K562 (cell line): ENCODE measurements around the gene KIF17. TPM values are rescaled to one million over a fixed set of nuclear protein-coding genes. Genes with fewer than 3 reads are reported as not detected.

Experiments
- BRF1 ChIP-seq: IDR thresholded peaks from 3 replicates; pipeline ENCODE4 v1.6.1; 2011; ENCODE audit warnings: borderline replicate concordance, mild to moderate bottlenecking; ENCODE audit not compliant: insufficient read length; ENCODE audit errors: extremely low read depth
- CBX3 ChIP-seq, 2 experiments: IDR thresholded peaks; 1 replicate in 1 of 2; 2 replicates in 1 of 2; pipeline ENCODE4 v1.6.1; 2012; ENCODE audit warnings: inconsistent platforms in 2 of 2, low read length in 2 of 2, borderline replicate concordance in 1 of 2, control low read depth in 1 of 2
- GATA2 ChIP-seq: sonication (generic); formaldehyde crosslinking; IDR thresholded peaks from 2 replicates; pipeline ENCODE4 v1.4.0; 2020; ENCODE audit warnings: mild to moderate bottlenecking, missing genetic modification reagents
- RB1 ChIP-seq: fragments of 450-650 bp; IDR thresholded peaks from 2 replicates; pipeline ENCODE4 v1.6.1; 2017; ENCODE audit warnings: low read depth, mild to moderate bottlenecking
- RBFOX2 ChIP-seq: fragments of 200-400 bp; formaldehyde crosslinking; IDR thresholded peaks from 2 replicates; pipeline ENCODE4 v1.6.1; 2017; ENCODE audit warnings: low read depth, mild to moderate bottlenecking, low read length, moderate library complexity
- SMAD2 ChIP-seq: fragments of 150-350 bp; IDR thresholded peaks from 2 replicates; pipeline ENCODE4 v1.6.1; 2014; ENCODE audit warnings: low read depth, mild to moderate bottlenecking, low read length
- STAT5A ChIP-seq: IDR thresholded peaks from 2 replicates; pipeline ENCODE4 v1.6.1; 2012; ENCODE audit warnings: low read length, inconsistent platforms, borderline replicate concordance
- TAF1 ChIP-seq: IDR thresholded peaks from 2 replicates; pipeline ENCODE4 v1.6.1; 2011; ENCODE audit warnings: mild to moderate bottlenecking, low read length, moderate library complexity; ENCODE audit not compliant: insufficient read depth, control insufficient read depth, severe bottlenecking; ENCODE audit errors: extremely low read depth
- TBL1XR1 ChIP-seq, 2 experiments: IDR thresholded peaks; 2 replicates each; pipeline ENCODE4 v1.6.1; 2012; ENCODE audit warnings: improper control_type of control experiment in 2 of 2, low read length in 2 of 2, mild to moderate bottlenecking in 1 of 2
- TCF3 ChIP-seq: sonication (generic); formaldehyde crosslinking; IDR thresholded peaks from 2 replicates; pipeline ENCODE4 v1.4.0; 2020; ENCODE audit warnings: mild to moderate bottlenecking, missing genetic modification reagents
- TCF7 ChIP-seq: sonication (generic); IDR thresholded peaks from 2 replicates; pipeline ENCODE4 v1.6.1; 2016; ENCODE audit warnings: antibody characterized with exemption, borderline replicate concordance
- ZKSCAN3 ChIP-seq: fragments of 250-450 bp; sonication (Bioruptor Pico); IDR thresholded peaks from 2 replicates; pipeline ENCODE4 v1.4.0; 2020
- ZNF146 ChIP-seq: IDR thresholded peaks from one replicate; pipeline ENCODE4 v1.6.1; 2018; ENCODE audit warnings: missing compliant biosample characterization; ENCODE audit not compliant: unreplicated experiment
- ZNF253 ChIP-seq: fragments of 250-450 bp; sonication (Bioruptor Pico); conservative IDR thresholded peaks from 2 replicates; pipeline ENCODE4 v1.6.1; 2021; ENCODE audit warnings: mild to moderate bottlenecking
- polyA plus RNA-seq, 8 experiments: library from polyadenylated mRNA; depleted of rRNA in 4 of 8; stranded (reverse) in 5 of 8; unstranded in 3 of 8; fragments of >200 nt; fragmentation: Nextera tagmentation in 2 of 8; fragmentation: Illumina TruSeq in 1 of 8; extraction: Ambion mirVana in 2 of 8; extraction: Trizol in 1 of 8; gene quantifications; 2 replicates each; pipeline versions ENCODE4 v1.2.1 to v1.2.3, GENCODE V29; 2011 to 2014; ENCODE audit warnings: inconsistent platforms in 1 of 8, missing spikeins in 1 of 8
- total RNA-seq, 7 experiments: library from RNA; depleted of rRNA in 6 of 7; stranded (reverse); fragments of >200 nt in 6 of 7; fragmentation: Illumina TruSeq in 2 of 7; extraction: Trizol in 2 of 7; gene quantifications; 2 replicates each; pipeline versions ENCODE4 v1.2.1 to v1.2.3, GENCODE V29; 2011 to 2021; ENCODE audit warnings: low replicate concordance in 1 of 7
- TF ChIP-seq, protein P1 (sequence below), 2 experiments: IDR thresholded peaks; 2 replicates each; pipeline ENCODE4 v1.6.1; 2011; ENCODE audit warnings: borderline replicate concordance in 1 of 2, control low read depth in 1 of 2, low read depth in 1 of 2, low read length in 1 of 2, mild to moderate bottlenecking in 1 of 2, mixed read lengths in 1 of 2, moderate library complexity in 1 of 2; ENCODE audit not compliant: insufficient read depth in 1 of 2, insufficient read length in 1 of 2, poor library complexity in 1 of 2, severe bottlenecking in 1 of 2; ENCODE audit errors: extremely low read depth in 1 of 2
- TF ChIP-seq, protein P2 (sequence below): fragments of 250-450 bp; sonication (Bioruptor Pico); IDR thresholded peaks from 2 replicates; pipeline ENCODE4 v1.8.0; 2021; ENCODE audit warnings: mild to moderate bottlenecking, moderate library complexity
- TF ChIP-seq, protein P3 (sequence below): sonication (generic); formaldehyde crosslinking; IDR thresholded peaks from 2 replicates; pipeline ENCODE4 v1.8.0; 2022; ENCODE audit warnings: missing genetic modification reagents, mild to moderate bottlenecking, moderate library complexity, borderline replicate concordance

Gene KIF17
- total and polyA plus RNA-seq, 9 of the 15 experiments (the other 6 are each of a cell fraction or from before 2014, with no cell fraction given), result 0.04 to 0.47 (median 0.18) TPM; not detected in 5

DNA sequence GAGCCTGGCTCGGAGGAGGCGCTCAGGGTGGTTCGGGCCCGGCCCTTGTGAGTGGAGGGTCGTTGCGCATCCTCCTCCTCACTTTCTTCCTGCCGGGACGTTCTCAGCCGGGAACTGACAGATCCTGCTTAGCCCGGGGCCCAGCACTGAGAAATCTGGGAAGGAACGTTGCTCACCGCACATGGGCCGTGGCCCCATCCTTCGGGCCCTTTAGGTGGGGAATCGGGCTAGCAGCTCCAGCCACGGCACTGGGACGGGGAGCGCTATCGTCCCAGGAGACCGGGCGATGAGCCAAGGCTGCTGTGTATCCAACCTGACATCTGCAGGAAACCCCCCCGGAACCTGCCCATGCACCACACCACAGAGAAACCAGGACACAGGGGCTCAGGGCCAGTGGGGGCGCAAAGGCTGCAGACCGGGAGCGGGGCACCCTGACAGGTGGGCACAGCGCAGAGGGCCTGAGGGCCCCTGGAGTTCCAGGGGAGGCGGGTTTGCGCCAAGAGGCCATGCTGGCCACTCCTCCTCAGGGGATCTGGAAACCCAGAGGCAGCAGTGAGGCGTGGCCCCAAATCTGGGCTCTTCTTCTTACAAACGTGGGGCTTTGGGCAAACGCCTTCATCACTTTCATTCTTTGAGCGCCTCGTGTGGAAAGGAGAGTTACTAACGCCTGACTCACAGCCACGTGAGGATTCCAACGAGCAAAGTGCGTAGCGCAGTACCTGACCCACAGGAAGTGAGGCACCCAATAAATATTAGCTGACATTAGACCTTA lies 15.0 kb upstream of the KIF17 start, which contains the start of gene SH2D5 (continued):
- no peak for TF ChIP-seq TBL1XR1 (IDR thresholded peaks at IDR 0.05; ENCODE audit: low read length in 2 of 2)
- no peak for TF ChIP-seq SMAD2
- 0 out of 2 replicates have a peak, but pooled peaks have one; percentile 11 for TF ChIP-seq TCF3 (CRISPR knock-in tag)
- peak in 1 of 2 experiments; percentile 81; a peak in 1 of 3 replicates for TF ChIP-seq CBX3 (IDR thresholded peaks at IDR 0.05; ENCODE audit: borderline replicate concordance in 1 of 2, low read length in 2 of 2)
- no peak for TF ChIP-seq BRF1
- TF ChIP-seq ZNF253 (CRISPR knock-in tag), result no peak
- peak; percentile 24; the same call in 1 of the 2 replicates for TF ChIP-seq GATA2 (CRISPR knock-in tag)
- TF ChIP-seq RBFOX2, result no peak
- TF ChIP-seq, protein P1, sequence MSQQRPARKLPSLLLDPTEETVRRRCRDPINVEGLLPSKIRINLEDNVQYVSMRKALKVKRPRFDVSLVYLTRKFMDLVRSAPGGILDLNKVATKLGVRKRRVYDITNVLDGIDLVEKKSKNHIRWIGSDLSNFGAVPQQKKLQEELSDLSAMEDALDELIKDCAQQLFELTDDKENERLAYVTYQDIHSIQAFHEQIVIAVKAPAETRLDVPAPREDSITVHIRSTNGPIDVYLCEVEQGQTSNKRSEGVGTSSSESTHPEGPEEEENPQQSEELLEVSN (IDR thresholded peaks at IDR 0.05; ENCODE audit: borderline replicate concordance in 1 of 2, extremely low read depth in 1 of 2, insufficient read depth in 1 of 2, insufficient read length in 1 of 2, low read depth in 1 of 2, low read length in 1 of 2, poor library complexity in 1 of 2, severe bottlenecking in 1 of 2), result peak; percentile 56 to 88
- TF ChIP-seq ZNF146, result no peak
- no peak for TF ChIP-seq TCF7
- TF ChIP-seq, protein P2, sequence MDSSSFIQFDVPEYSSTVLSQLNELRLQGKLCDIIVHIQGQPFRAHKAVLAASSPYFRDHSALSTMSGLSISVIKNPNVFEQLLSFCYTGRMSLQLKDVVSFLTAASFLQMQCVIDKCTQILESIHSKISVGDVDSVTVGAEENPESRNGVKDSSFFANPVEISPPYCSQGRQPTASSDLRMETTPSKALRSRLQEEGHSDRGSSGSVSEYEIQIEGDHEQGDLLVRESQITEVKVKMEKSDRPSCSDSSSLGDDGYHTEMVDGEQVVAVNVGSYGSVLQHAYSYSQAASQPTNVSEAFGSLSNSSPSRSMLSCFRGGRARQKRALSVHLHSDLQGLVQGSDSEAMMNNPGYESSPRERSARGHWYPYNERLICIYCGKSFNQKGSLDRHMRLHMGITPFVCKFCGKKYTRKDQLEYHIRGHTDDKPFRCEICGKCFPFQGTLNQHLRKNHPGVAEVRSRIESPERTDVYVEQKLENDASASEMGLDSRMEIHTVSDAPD, result no peak
- TF ChIP-seq, protein P3, sequence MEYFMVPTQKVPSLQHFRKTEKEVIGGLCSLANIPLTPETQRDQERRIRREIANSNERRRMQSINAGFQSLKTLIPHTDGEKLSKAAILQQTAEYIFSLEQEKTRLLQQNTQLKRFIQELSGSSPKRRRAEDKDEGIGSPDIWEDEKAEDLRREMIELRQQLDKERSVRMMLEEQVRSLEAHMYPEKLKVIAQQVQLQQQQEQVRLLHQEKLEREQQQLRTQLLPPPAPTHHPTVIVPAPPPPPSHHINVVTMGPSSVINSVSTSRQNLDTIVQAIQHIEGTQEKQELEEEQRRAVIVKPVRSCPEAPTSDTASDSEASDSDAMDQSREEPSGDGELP, result peak; percentile 26; the same call in 1 of the 2 replicates
- TF ChIP-seq ZKSCAN3 (CRISPR knock-in tag), result no peak
- no peak for TF ChIP-seq STAT5A
- TF ChIP-seq TAF1, result no peak
- TF ChIP-seq RB1, result peak; percentile 56; the same call in 1 of the 2 replicates
